Gastrocnemius medialis (tissue), 4 donors: ENCODE results near the gene TK2. TPM values are rescaled to one million over a fixed set of nuclear protein-coding genes. Genes with fewer than 3 reads are reported as not detected.

Experiments used
- ATAC-seq, 2 donors: fragments of 150-250 bp; one replicate each; pipeline ENCODE4 v1.9.1; 2016
- DNase-seq, 2 donors: peaks; one replicate each; pipeline ENCODE4 v3.0.0-alpha.2; 2019
- H3K27ac ChIP-seq, 4 donors: fragments of 200-600 bp; sonication (generic); 1 replicate in 1 of 4; 2 replicates in 3 of 4; pipeline ENCODE4 v1.5.1; 2016 to 2018; ENCODE audit warnings: mild to moderate bottlenecking in 2 of 4, moderate library complexity in 1 of 4
- H3K27me3 ChIP-seq, 3 donors: fragments of 200-600 bp; sonication (generic) in 2 of 3; 1 replicate in 1 of 3; 2 replicates in 2 of 3; pipeline versions ENCODE4 v1.5.1 to v1.6.0; 2016 to 2019; ENCODE audit warnings: mild to moderate bottlenecking in 1 of 3, moderate library complexity in 1 of 3
- H3K36me3 ChIP-seq, 2 donors: fragments of 200-600 bp; sonication (generic) in 1 of 2; one replicate each; pipeline ENCODE4 v1.5.1; 2017 to 2018
- H3K4me1 ChIP-seq, 2 donors: fragments of 200-600 bp; sonication (generic) in 1 of 2; one replicate each; pipeline ENCODE4 v1.5.1; 2016 to 2017; ENCODE audit warnings: mild to moderate bottlenecking in 2 of 2
- H3K4me3 ChIP-seq, 4 donors: fragments of 200-600 bp; sonication (generic) in 3 of 4; 1 replicate in 1 of 4; 2 replicates in 3 of 4; pipeline ENCODE4 v1.5.1; 2016 to 2019; ENCODE audit warnings: mild to moderate bottlenecking in 2 of 4
- H3K9me3 ChIP-seq, 3 donors: fragments of 200-600 bp; sonication (generic) in 2 of 3; 1 replicate in 1 of 3; 2 replicates in 2 of 3; pipeline ENCODE4 v1.5.1; 2016 to 2019
- POLR2A ChIP-seq, 2 donors: fragments of 450-650 bp; IDR thresholded peaks; one replicate each; pipeline ENCODE4 v1.6.1; 2017; ENCODE audit warnings: antibody characterized with exemption in 2 of 2, mild to moderate bottlenecking in 2 of 2, moderate library complexity in 2 of 2
- in situ Hi-C, 4 donors: fragments of 200-750 bp; cut with MboI; loops; one replicate each; pipeline versions ENCODE4 v1.15.0 to v1.8.0; 2017; ENCODE audit warnings: low sequenced_read_pairs in 4 of 4
- intact Hi-C: fragments of 100-400 bp; cut with DNase I; formaldehyde crosslinking; loops from one replicate; pipeline ENCODE4 v1.15.1; 2023; ENCODE audit warnings: low total_unique reads
- total RNA-seq, 4 donors: library from RNA; depleted of rRNA; stranded (reverse); fragments of >200 nt; gene quantifications; one replicate each; pipeline versions ENCODE4 v1.1.0 to v1.2.3, GENCODE V29; 2016
- TF ChIP-seq, protein P1 (sequence below), 5 experiments: fragments of 450-650 bp in 3 of 5; fragments of 200-600 bp in 2 of 5; sonication (generic) in 2 of 5; IDR thresholded peaks in 4 of 5; conservative IDR thresholded peaks in 1 of 5; 1 replicate in 4 of 5; 2 replicates in 1 of 5; pipeline ENCODE4 v1.5.1; 2016 to 2019; ENCODE audit warnings: antibody characterized with exemption in 5 of 5, mild to moderate bottlenecking in 3 of 5, moderate library complexity in 3 of 5

TK2 gene
- total RNA-seq, 4 donors from 2014 or later: 10.6 to 22.7 (median 15.5) TPM

DNA sequence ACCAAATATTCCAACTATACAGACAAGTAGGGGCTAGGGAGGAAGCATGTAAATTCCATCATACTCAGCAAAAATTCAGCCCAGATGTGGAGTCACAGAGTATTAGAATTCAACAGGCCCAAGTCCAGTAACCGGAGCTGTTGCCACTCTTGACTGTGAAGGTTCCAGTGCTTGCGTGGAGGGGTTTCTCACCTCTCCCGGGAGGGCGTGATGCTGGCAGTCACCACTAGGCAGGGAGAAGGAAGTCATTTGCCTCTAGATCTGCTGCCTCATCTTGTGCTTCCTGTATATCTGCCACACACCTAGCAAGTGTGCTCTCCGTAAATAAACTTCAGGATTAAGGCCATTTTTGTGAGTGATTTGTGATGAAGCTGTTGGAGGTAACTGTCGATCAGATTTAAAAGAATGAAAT is 1.4 kb upstream of the TK2 start:
- Histone ChIP-seq H3K36me3 (no peaks in the 10 kb centered on the region), H3K9me3 (no peaks in the 10 kb centered on the region), H3K4me3 (no peak overlapping the region), H3K4me1 (peaks cover 32 to 33% of the 10 kb centered on the region in 2 donors), H3K27ac (peak overlapping the region; percentile 86 to 96 (median 92)), H3K27me3 (no peaks in the 10 kb centered on the region)
- in situ Hi-C loops (loop anchor here in 2 of 4 donors (5.0 to 10.0 kb wide), 2 partner anchors 34 to 77 kb away; no protein-coding TSS in a partner anchor), intact Hi-C loops (loop anchor here (2.0 kb wide), 1 partner anchor 35 kb away; no protein-coding TSS in a partner anchor)
- TF ChIP-seq, protein P1, sequence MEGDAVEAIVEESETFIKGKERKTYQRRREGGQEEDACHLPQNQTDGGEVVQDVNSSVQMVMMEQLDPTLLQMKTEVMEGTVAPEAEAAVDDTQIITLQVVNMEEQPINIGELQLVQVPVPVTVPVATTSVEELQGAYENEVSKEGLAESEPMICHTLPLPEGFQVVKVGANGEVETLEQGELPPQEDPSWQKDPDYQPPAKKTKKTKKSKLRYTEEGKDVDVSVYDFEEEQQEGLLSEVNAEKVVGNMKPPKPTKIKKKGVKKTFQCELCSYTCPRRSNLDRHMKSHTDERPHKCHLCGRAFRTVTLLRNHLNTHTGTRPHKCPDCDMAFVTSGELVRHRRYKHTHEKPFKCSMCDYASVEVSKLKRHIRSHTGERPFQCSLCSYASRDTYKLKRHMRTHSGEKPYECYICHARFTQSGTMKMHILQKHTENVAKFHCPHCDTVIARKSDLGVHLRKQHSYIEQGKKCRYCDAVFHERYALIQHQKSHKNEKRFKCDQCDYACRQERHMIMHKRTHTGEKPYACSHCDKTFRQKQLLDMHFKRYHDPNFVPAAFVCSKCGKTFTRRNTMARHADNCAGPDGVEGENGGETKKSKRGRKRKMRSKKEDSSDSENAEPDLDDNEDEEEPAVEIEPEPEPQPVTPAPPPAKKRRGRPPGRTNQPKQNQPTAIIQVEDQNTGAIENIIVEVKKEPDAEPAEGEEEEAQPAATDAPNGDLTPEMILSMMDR (IDR thresholded peaks at IDR 0.05 in 4 of 5, conservative IDR thresholded peaks at IDR 0.05 in 1 of 5): no peak
- TF ChIP-seq POLR2A (IDR thresholded peaks at IDR 0.05): no peak
- ATAC-seq (no peak), DNase-seq (no peak)

GRCh38 chr16:66548868-66549267 is 1.1 kb downstream of the TK2 start:
- no peaks in the 10 kb centered on the region for H3K27me3 ChIP-seq
- DNase-seq (no peak), ATAC-seq (no peak)
- H3K9me3 ChIP-seq: no peaks in the 10 kb centered on the region
- no peak for TF ChIP-seq POLR2A (IDR thresholded peaks at IDR 0.05)
- TF ChIP-seq, protein P1 (IDR thresholded peaks at IDR 0.05 in 4 of 5, conservative IDR thresholded peaks at IDR 0.05 in 1 of 5): no peak
- in situ Hi-C loops (no loop called here), intact Hi-C loops (no loop called here)
- H3K36me3 ChIP-seq: peaks cover 0 to 5% of the 10 kb centered on the region in 2 donors
- peak overlapping the region; percentile 77 to 97 (median 88) for H3K4me3 ChIP-seq
- peaks cover 32 to 33% of the 10 kb centered on the region in 2 donors for H3K4me1 ChIP-seq
- H3K27ac ChIP-seq: peak overlapping the region; percentile 83 to 96 (median 90)

- Histone ChIP-seq H3K36me3 (peaks cover 0 to 5% of the 10 kb centered on the region in 2 donors), H3K27ac (peak overlapping the region; percentile 83 to 96 (median 90)), H3K9me3 (no peaks in the 10 kb centered on the region), H3K27me3 (no peaks in the 10 kb centered on the region), H3K4me1 (peaks cover 26 to 28% of the 10 kb centered on the region in 2 donors), H3K4me3 (no peak overlapping the region)
- ATAC-seq (no peak), DNase-seq (no peak)
- in situ Hi-C loops: no loop called here
- intact Hi-C loops: no loop called here
- TF ChIP-seq, protein P1 (IDR thresholded peaks at IDR 0.05 in 4 of 5, conservative IDR thresholded peaks at IDR 0.05 in 1 of 5): no peak
- TF ChIP-seq POLR2A (IDR thresholded peaks at IDR 0.05): no peak
Measured at GRCh38 chr16:66548068-66548467, 1.9 kb downstream of the TK2 start.

DNA sequence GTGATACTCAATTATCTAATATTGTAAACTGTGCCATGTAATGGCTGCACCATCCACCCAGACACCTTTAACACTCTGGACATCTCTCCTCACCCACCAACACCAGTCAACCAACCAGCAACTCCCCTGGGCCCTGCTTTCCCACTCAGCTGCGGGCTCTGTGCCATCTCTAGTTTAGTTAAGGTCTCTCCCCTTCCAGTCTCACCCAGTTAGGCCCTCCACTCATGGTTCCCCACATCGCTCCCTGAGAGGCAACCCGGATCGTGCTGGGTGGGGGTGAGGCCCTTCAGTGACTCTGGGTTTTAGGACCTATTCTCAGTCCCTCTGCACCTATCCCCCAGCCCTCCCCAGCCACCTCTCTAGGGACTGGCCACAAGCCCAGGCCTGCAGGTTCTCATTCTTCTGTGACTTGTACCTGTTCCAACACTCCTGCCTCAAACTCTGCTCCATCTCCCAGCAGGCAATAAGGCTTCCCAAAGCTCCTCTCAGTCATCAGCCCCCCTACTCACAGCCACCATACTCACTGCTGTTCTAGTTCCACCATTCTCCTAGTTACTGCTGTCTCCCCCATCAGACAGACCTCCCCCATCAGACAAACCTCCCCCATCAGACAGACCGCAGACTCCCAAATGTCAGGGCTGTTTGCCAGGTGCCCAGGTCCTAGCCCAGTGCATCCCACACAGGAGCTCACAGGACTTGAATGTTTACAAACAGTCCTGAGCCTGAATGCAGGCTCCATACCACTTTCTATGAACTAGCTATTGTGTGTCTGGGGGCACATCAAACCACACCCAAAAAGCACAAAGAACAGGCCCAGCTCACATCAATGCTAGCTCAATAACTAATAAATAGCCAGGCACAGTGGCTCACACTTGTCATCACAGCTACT is 2.6 kb downstream of the TK2 start:
- no peaks in the 10 kb centered on the region for H3K9me3 ChIP-seq
- no peak for TF ChIP-seq POLR2A (IDR thresholded peaks at IDR 0.05)
- TF ChIP-seq, protein P1 (IDR thresholded peaks at IDR 0.05 in 4 of 5, conservative IDR thresholded peaks at IDR 0.05 in 1 of 5): no peak
- intact Hi-C loops: no loop called here

More for the DNA sequence above, 2.6 kb downstream of the TK2 start:
- Histone ChIP-seq H3K4me1 (peaks cover 22% of the 10 kb centered on the region in 2 donors), H3K27me3 (no peaks in the 10 kb centered on the region), H3K4me3 (no peak overlapping the region), H3K27ac (peak overlapping the region in 2 of 4 donors; percentile 86 to 96), H3K36me3 (peaks cover 0 to 6% of the 10 kb centered on the region in 2 donors)
- ATAC-seq (no peak), DNase-seq (no peak)
- in situ Hi-C loops: no loop called here
